GM12875 (cell line): ENCODE measurements around the gene RAB9A.
A peak's percentile ranks its signal among the peaks of the same experiment; 100 is the strongest.
"Not testable (repeated sequence)": the region's sequence is repeated elsewhere in the genome, so short reads cannot be mapped to it uniquely, and the experiment has no call there.

Experiments used
- H3K4me3 ChIP-seq: one replicate; pipeline ENCODE4 v1.5.1; 2011; ENCODE audit warnings: low read depth, low read length, control low read depth
- CTCF ChIP-seq: IDR thresholded peaks from 2 replicates; pipeline ENCODE4 v1.5.1; 2011; ENCODE audit warnings: low read depth, mild to moderate bottlenecking, control low read depth, inconsistent platforms, low read length, moderate library complexity, borderline replicate concordance; ENCODE audit not compliant: insufficient read depth

The RAB9A gene

GRCh38 chrX:13719192-13719856, 30.4 kb downstream of the RAB9A start:
- TF ChIP-seq CTCF, result no peak
- H3K4me3 ChIP-seq, result no peak overlapping the region

- TF ChIP-seq CTCF, result no peak
- no peak overlapping the region for H3K4me3 ChIP-seq
These were observed 32.4 kb downstream of the RAB9A start for GRCh38 chrX:13721371-13721770.

- H3K4me3 ChIP-seq, result no peak overlapping the region
- TF ChIP-seq CTCF, result no peak
These were observed 33.0 kb downstream of the RAB9A start for GRCh38 chrX:13721819-13722519.

GRCh38 chrX:13724878-13725277, 36.0 kb downstream of the RAB9A start:
- H3K4me3 ChIP-seq, result not testable (repeated sequence)

- H3K4me3 ChIP-seq, result not testable (repeated sequence)
These were observed 37.7 kb downstream of the RAB9A start for GRCh38 chrX:13726583-13726982.

GRCh38 chrX:13730523-13730922, 41.6 kb downstream of the RAB9A start:
- H3K4me3 ChIP-seq, result not testable (repeated sequence)

GRCh38 chrX:13732246-13733067, 43.5 kb downstream of the RAB9A start:
- peak overlapping the region; percentile 93 for H3K4me3 ChIP-seq
- TF ChIP-seq CTCF, result no peak

- peak overlapping the region; percentile 93 for H3K4me3 ChIP-seq
- no peak for TF ChIP-seq CTCF
These were observed 44.6 kb downstream of the RAB9A start for GRCh38 chrX:13733506-13733905.
